NB4 (cell line): ENCODE results near the gene LTBP4.

Experiments
- POLR2A ChIP-seq: IDR thresholded peaks from 2 replicates; pipeline ENCODE4 v1.6.1; 2011; ENCODE audit warnings: mild to moderate bottlenecking; ENCODE audit not compliant: insufficient read length; ENCODE audit errors: extremely low read depth
- TF ChIP-seq, protein P1 (sequence below): IDR thresholded peaks from one replicate; pipeline ENCODE4 v1.5.1; 2012; ENCODE audit warnings: low read depth, low read length

DNA sequence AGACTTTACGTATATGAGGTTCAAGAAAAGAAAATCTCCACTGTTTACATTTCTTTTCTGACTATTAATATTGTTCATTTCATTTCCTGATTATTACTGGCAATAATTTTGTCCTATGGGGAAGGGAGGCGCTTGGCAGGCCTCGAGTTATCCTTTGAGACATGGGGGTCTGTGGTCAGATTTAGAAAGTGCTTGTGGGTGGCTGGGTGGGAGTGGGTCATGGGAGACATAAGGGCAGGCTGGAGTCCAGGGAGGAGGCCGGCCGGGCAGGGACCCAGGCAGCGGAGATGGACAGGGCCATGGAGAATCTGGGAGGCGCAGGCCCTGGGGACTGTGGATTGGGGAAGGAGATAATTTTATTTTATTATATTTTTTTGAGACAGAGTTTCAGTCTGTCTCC lies 40.1 kb downstream of the LTBP4 start:
- TF ChIP-seq, protein P1, sequence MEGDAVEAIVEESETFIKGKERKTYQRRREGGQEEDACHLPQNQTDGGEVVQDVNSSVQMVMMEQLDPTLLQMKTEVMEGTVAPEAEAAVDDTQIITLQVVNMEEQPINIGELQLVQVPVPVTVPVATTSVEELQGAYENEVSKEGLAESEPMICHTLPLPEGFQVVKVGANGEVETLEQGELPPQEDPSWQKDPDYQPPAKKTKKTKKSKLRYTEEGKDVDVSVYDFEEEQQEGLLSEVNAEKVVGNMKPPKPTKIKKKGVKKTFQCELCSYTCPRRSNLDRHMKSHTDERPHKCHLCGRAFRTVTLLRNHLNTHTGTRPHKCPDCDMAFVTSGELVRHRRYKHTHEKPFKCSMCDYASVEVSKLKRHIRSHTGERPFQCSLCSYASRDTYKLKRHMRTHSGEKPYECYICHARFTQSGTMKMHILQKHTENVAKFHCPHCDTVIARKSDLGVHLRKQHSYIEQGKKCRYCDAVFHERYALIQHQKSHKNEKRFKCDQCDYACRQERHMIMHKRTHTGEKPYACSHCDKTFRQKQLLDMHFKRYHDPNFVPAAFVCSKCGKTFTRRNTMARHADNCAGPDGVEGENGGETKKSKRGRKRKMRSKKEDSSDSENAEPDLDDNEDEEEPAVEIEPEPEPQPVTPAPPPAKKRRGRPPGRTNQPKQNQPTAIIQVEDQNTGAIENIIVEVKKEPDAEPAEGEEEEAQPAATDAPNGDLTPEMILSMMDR: no peak
- no peak for TF ChIP-seq POLR2A
